ENCODE data around the gene LIPH. TPM values are rescaled to one million over a fixed set of nuclear protein-coding genes. Genes with fewer than 3 reads are reported as not detected.

LIPH gene
- total RNA-seq, 1 donor from 2014 or later: not detected

GRCh38 chr3:185503521-185503920, 48.9 kb downstream of the LIPH start:
- Mint-ChIP-seq H3K4me1 (peaks cover 6% of the 10 kb centered on the region), H3K27ac (no peak overlapping the region), H3K9me3 (peaks cover 3% of the 10 kb centered on the region), H3K4me3 (no peak overlapping the region), H3K36me3 (ENCODE audit: low read depth) (peaks cover 4% of the 10 kb centered on the region), H3K27me3 (peaks cover 10% of the 10 kb centered on the region)
- DNase-seq (no peak), ATAC-seq (ENCODE audit: low read depth) (no peak)
- intact Hi-C loops (cut with micrococcal nuclease): no loop called here
- ChIA-PET POLR2A (interaction anchor here (0.6 kb wide), 1 partner anchor 44 kb away, joined by 4 read pairs; no protein-coding TSS in a partner anchor), CTCF (no interaction called here)
- no peak for TF ChIP-seq CTCF (IDR thresholded peaks at IDR 0.05)

DNA sequence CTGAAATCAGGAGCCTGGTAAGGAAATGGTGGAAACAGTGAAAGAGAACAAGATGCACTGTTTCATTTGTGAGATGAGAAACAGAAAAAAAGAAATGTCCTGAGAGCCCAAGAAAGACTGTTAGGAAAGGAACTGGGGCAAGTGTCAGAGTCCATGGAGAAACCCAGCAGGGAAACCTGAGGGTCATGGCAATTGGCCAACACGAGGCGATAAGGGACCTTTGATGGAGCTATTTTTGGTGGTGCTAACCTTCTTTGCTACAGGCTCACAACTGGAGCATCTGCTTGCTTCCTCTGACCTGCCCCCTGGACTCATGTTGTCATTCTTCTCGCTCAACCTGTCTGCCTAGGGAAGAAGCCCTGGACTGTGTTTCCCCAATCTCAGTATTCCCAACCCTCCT, 49.4 kb downstream of the LIPH start:
- POLR2A ChIA-PET: no interaction called here
- Mint-ChIP-seq H3K36me3 (ENCODE audit: low read depth) (peaks cover 8% of the 10 kb centered on the region), H3K4me3 (no peak overlapping the region)

GRCh38 chr3:185498503-185499396, 53.6 kb downstream of the LIPH start, which contains the start of gene TMEM41A:
Gene TMEM41A (minus strand): TSS chr3:185499035. CDS start chr3:185498961, 74 bp downstream.
- no peak for TF ChIP-seq CTCF (IDR thresholded peaks at IDR 0.05)
- H3K4me1 Mint-ChIP-seq: peaks cover 19% of the 10 kb centered on the region
- DNase-seq (peak; percentile 86), ATAC-seq (ENCODE audit: low read depth) (peak; percentile 99)
- peak within 1 kb of the TSS; percentile 92 for H3K4me3 Mint-ChIP-seq
- H3K27ac Mint-ChIP-seq: peak within 1 kb of the TSS; percentile 73
- no peaks in the 10 kb centered on the region for H3K27me3 Mint-ChIP-seq
- intact Hi-C loops (cut with micrococcal nuclease): loop anchor here (1.0 to 5.0 kb wide), 4 partner anchors 61 to 610 kb away; partner anchors contain the start of genes ETV5 and SENP2
- CTCF ChIA-PET: no interaction called here
- peaks cover 33% of the 10 kb centered on the region for H3K36me3 Mint-ChIP-seq (ENCODE audit: low read depth)
- peaks cover 3% of the 10 kb centered on the region for H3K9me3 Mint-ChIP-seq
- POLR2A ChIA-PET: interaction anchor here (1.0 to 1.1 kb wide), 2 partner anchors 37 to 87 kb away, joined by 5 to 8 read pairs; partner anchors contain the start of gene SENP2

More for the DNA sequence above, 49.4 kb downstream of the LIPH start:
- H3K27me3 Mint-ChIP-seq: peaks cover 10% of the 10 kb centered on the region
- CTCF ChIA-PET: no interaction called here
- H3K27ac Mint-ChIP-seq: no peak overlapping the region
- DNase-seq (no peak), ATAC-seq (ENCODE audit: low read depth) (no peak)
- peaks cover 3% of the 10 kb centered on the region for H3K9me3 Mint-ChIP-seq
- intact Hi-C loops (cut with micrococcal nuclease): no loop called here
- TF ChIP-seq CTCF (IDR thresholded peaks at IDR 0.05): no peak
- peaks cover 10% of the 10 kb centered on the region for H3K4me1 Mint-ChIP-seq

GRCh38 chr3:185490241-185490640, 62.1 kb downstream of the LIPH start:
- Mint-ChIP-seq H3K27ac (no peak overlapping the region), H3K27me3 (no peaks in the 10 kb centered on the region), H3K9me3 (no peaks in the 10 kb centered on the region), H3K4me1 (no peaks in the 10 kb centered on the region), H3K36me3 (ENCODE audit: low read depth) (peaks cover 76% of the 10 kb centered on the region), H3K4me3 (no peak overlapping the region)
- no peak for TF ChIP-seq CTCF (IDR thresholded peaks at IDR 0.05)
- ATAC-seq (ENCODE audit: low read depth): no peak
- DNase-seq: no peak
- intact Hi-C loops (cut with micrococcal nuclease): no loop called here
- ChIA-PET CTCF (no interaction called here), POLR2A (no interaction called here)

- DNase-seq: no peak
- intact Hi-C loops (cut with micrococcal nuclease): no loop called here
- no peak for ATAC-seq (ENCODE audit: low read depth)
- Mint-ChIP-seq H3K36me3 (ENCODE audit: low read depth) (peaks cover 73% of the 10 kb centered on the region), H3K27me3 (no peaks in the 10 kb centered on the region), H3K27ac (no peak overlapping the region), H3K4me1 (no peaks in the 10 kb centered on the region), H3K9me3 (no peaks in the 10 kb centered on the region), H3K4me3 (no peak overlapping the region)
- ChIA-PET POLR2A (no interaction called here), CTCF (no interaction called here)
- no peak for TF ChIP-seq CTCF (IDR thresholded peaks at IDR 0.05)
These were observed 62.9 kb downstream of the LIPH start for GRCh38 chr3:185489462-185489861.
